Upper lobe of left lung (tissue), 6 donors: ENCODE measurements around the gene CORO7. TPM values are rescaled to one million over a fixed set of nuclear protein-coding genes. Genes with fewer than 3 reads are reported as not detected.

Experiments
- ATAC-seq, 2 donors: fragments of 200-7000 bp; cut with Tn5 transposase; one replicate each; pipeline ENCODE4 v1.9.1; 2022; ENCODE audit warnings: mild to moderate bottlenecking in 2 of 2, moderate library complexity in 2 of 2; ENCODE audit not compliant: low FRiP score in 2 of 2
- DNase-seq, 2 donors: peaks; one replicate each; pipeline ENCODE4 v3.0.0-alpha.2; 2019 to 2020
- H3K27ac ChIP-seq, 4 donors: fragments of 200-600 bp; sonication (generic); one replicate each; pipeline ENCODE4 v1.5.1; 2016 to 2019
- H3K27me3 ChIP-seq, 4 donors: fragments of 200-600 bp; sonication (generic); one replicate each; pipeline ENCODE4 v1.5.1; 2017 to 2019
- H3K36me3 ChIP-seq, 4 donors: fragments of 200-600 bp; sonication (generic); one replicate each; pipeline ENCODE4 v1.5.1; 2016 to 2019
- H3K4me1 ChIP-seq, 4 donors: fragments of 200-600 bp; sonication (generic); one replicate each; pipeline ENCODE4 v1.5.1; 2018 to 2019
- H3K4me3 ChIP-seq, 4 donors: fragments of 200-600 bp; sonication (generic); one replicate each; pipeline ENCODE4 v1.5.1; 2017 to 2019; ENCODE audit warnings: mild to moderate bottlenecking in 2 of 4, moderate library complexity in 1 of 4
- H3K9me3 ChIP-seq, 4 donors: fragments of 200-600 bp; sonication (generic); one replicate each; pipeline ENCODE4 v1.5.1; 2018 to 2019
- EP300 ChIP-seq, 4 donors: sonication (generic); formaldehyde crosslinking; IDR thresholded peaks; one replicate each; pipeline ENCODE4 v1.5.1; 2017; ENCODE audit warnings: antibody characterized with exemption in 4 of 4, control low read depth in 2 of 4
- POLR2A ChIP-seq, 4 donors: fragments of 450-650 bp; IDR thresholded peaks; one replicate each; pipeline ENCODE4 v1.5.1; 2016 to 2017; ENCODE audit warnings: antibody characterized with exemption in 4 of 4, mild to moderate bottlenecking in 2 of 4
- POLR2AphosphoS5 ChIP-seq, 2 donors: sonication (generic); formaldehyde crosslinking; IDR thresholded peaks; one replicate each; pipeline ENCODE4 v1.5.1; 2017; ENCODE audit warnings: antibody characterized with exemption in 2 of 2
- WGBS, 2 donors: methylation state at CpG; one replicate each; pipeline ENCODE4 v1.1.5; 2017 to 2018; 5-methylcytosine and 5-hydroxymethylcytosine counted together
- total RNA-seq, 6 donors: library from RNA; depleted of rRNA in 4 of 6; stranded (reverse); fragments of >200 nt in 4 of 6; gene quantifications; one replicate each; pipeline versions ENCODE4 v1.1.0 to v1.2.1, GENCODE V29; 2016 to 2021
- TF ChIP-seq, protein P1 (sequence below), 6 experiments: fragments of 450-650 bp in 4 of 6; fragments of 200-600 bp in 2 of 6; sonication (generic) in 2 of 6; IDR thresholded peaks; one replicate each; pipeline ENCODE4 v1.5.1; 2016 to 2019; ENCODE audit warnings: antibody characterized with exemption in 6 of 6
- donor health status: DM: no; HTN: no; CAD: no; lungs with moderate emphysema.
- donor health status: DM: no; HTN: yes; CAD: no; lungs with severe emphysema.

The CORO7 gene
- total RNA-seq, 6 donors from 2014 or later, result 42.9 to 235 (median 69.0) TPM

DNA sequence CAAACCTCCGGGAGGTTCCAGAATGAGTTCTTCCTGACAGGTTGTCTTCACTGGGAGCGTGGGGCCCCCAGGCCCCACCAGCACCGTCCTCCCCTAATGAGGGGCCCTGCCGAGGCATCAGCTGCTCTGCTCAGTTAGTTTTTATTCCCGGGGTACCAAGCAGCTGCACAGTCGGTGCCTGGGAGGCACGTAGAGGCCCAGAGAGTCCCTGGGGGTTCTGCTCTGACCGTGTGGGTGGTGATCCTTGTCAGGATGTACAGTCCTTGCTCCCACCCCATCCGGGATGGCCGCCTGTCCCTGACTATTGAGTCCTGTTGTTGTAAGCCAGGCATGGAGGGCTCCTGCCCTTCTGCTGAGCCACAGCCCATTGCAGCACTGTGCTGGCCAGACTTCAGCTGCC, 39.6 kb upstream of the CORO7 start:
- WGBS, 2 donors, result 87% methylated on average over 10 of the region's 10 CpGs; no CpG with 5 or more reads in 1 of the 2 donors
- no peak for TF ChIP-seq POLR2AphosphoS5 (IDR thresholded peaks at IDR 0.05)
- TF ChIP-seq, protein P1, sequence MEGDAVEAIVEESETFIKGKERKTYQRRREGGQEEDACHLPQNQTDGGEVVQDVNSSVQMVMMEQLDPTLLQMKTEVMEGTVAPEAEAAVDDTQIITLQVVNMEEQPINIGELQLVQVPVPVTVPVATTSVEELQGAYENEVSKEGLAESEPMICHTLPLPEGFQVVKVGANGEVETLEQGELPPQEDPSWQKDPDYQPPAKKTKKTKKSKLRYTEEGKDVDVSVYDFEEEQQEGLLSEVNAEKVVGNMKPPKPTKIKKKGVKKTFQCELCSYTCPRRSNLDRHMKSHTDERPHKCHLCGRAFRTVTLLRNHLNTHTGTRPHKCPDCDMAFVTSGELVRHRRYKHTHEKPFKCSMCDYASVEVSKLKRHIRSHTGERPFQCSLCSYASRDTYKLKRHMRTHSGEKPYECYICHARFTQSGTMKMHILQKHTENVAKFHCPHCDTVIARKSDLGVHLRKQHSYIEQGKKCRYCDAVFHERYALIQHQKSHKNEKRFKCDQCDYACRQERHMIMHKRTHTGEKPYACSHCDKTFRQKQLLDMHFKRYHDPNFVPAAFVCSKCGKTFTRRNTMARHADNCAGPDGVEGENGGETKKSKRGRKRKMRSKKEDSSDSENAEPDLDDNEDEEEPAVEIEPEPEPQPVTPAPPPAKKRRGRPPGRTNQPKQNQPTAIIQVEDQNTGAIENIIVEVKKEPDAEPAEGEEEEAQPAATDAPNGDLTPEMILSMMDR (IDR thresholded peaks at IDR 0.05), result no peak
- TF ChIP-seq POLR2A (IDR thresholded peaks at IDR 0.05), result no peak
- peaks cover 0 to 13% (median 6%) of the 10 kb centered on the region in 4 donors for H3K4me1 ChIP-seq
- no peak overlapping the region for H3K27ac ChIP-seq
- ATAC-seq, result no peak
- H3K36me3 ChIP-seq, result peaks cover 0 to 78% (median 49%) of the 10 kb centered on the region in 4 donors
- no peaks in the 10 kb centered on the region for H3K9me3 ChIP-seq
- no peak overlapping the region for H3K4me3 ChIP-seq
- no peak for DNase-seq
- no peaks in the 10 kb centered on the region for H3K27me3 ChIP-seq

DNA sequence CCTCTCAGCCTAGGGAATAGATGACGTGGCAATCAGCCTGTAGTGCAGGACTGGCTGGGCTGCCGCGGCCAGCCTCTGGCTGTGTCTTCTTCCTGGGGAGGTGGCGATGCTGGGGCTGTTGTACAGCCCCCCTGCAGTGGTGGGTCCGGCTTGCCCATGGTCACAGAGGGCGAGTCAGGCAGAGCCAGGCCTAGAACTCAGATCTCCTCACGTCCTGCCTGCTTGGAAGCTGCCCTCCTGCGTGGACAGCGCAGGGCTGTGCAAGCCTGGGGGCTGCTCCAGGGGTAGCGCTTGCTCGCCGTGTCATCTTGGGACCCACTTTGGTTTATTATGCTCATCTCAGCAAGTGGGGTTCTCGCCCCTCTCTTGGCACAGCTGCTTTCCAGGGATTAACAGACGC, 38.7 kb upstream of the CORO7 start:
- no peak overlapping the region for H3K27ac ChIP-seq
- peak in 1 of 2 donors; percentile 60 for DNase-seq
- no peak for ATAC-seq
- H3K36me3 ChIP-seq, result peaks cover 7 to 83% (median 57%) of the 10 kb centered on the region in 4 donors
- TF ChIP-seq POLR2AphosphoS5 (IDR thresholded peaks at IDR 0.05) (no peak), POLR2A (IDR thresholded peaks at IDR 0.05) (no peak), EP300 (IDR thresholded peaks at IDR 0.05) (no peak)
- TF ChIP-seq, protein P1 (IDR thresholded peaks at IDR 0.05), result no peak
- H3K4me1 ChIP-seq, result peaks cover 0 to 13% (median 6%) of the 10 kb centered on the region in 4 donors
- H3K9me3 ChIP-seq, result no peaks in the 10 kb centered on the region
- no peaks in the 10 kb centered on the region for H3K27me3 ChIP-seq
- no peak overlapping the region for H3K4me3 ChIP-seq
- WGBS, 2 donors, result 92 to 100% methylated on average over 5 to 14 of the region's 14 CpGs

DNA sequence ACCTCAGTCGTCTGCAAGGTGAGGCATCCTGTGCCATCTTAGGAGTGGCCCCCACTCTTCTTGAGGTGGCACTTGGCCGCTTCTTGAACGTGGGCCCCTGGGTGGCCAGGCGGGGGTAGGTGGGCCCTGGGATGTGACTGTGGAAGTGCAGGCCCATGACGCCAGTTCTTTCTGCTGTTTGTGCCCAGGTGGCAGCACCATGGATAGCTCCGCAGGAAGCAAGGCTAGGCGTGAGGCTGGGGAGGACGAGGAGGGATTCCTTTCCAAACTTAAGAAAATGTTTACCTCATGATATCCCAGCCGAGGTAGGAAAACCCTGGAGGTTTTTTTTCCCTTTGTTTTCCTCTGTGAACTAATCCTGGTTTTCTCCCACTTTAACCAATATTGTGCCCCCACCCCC, 38.2 kb upstream of the CORO7 start:
- H3K36me3 ChIP-seq, result peaks cover 7 to 83% (median 61%) of the 10 kb centered on the region in 4 donors
- no peak for TF ChIP-seq EP300 (IDR thresholded peaks at IDR 0.05)
- no peak for TF ChIP-seq POLR2AphosphoS5 (IDR thresholded peaks at IDR 0.05)
- TF ChIP-seq POLR2A (IDR thresholded peaks at IDR 0.05), result no peak
- TF ChIP-seq, protein P1 (IDR thresholded peaks at IDR 0.05), result no peak
- no peaks in the 10 kb centered on the region for H3K27me3 ChIP-seq
- H3K4me3 ChIP-seq, result no peak overlapping the region
- H3K27ac ChIP-seq, result no peak overlapping the region
- DNase-seq (no peak), ATAC-seq (no peak)
- WGBS, 2 donors, result 82 to 84% methylated on average over 4 to 9 of the region's 9 CpGs
- H3K9me3 ChIP-seq, result no peaks in the 10 kb centered on the region
- H3K4me1 ChIP-seq, result peaks cover 0 to 10% (median 4%) of the 10 kb centered on the region in 4 donors

DNA sequence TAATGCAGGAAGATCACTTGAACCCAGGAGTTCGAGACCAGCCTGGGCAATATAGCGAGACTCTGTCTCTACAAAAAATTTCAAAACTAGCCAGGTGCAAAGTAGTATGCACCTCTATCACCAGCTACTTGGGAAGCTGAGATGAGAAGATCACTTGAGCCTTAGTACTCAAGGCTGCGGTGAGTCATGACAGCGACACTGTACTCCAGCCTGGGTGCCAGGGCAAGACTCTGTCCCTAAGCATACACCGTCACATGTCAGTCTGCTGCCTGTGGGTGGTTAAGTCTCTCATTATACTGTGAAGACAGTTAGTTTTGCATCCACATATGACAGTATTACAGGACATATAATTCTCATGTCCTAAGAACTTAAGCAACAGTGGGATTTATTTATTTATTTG, 36.3 kb upstream of the CORO7 start:
- Histone ChIP-seq H3K27ac (no peak overlapping the region), H3K27me3 (no peaks in the 10 kb centered on the region), H3K4me1 (no peaks in the 10 kb centered on the region), H3K4me3 (no peak overlapping the region), H3K9me3 (no peaks in the 10 kb centered on the region), H3K36me3 (peaks cover 17 to 96% (median 71%) of the 10 kb centered on the region in 4 donors)
- 96 to 97% methylated on average over 4 to 5 of the region's 5 CpGs for WGBS, 2 donors
- ATAC-seq (no peak), DNase-seq (no peak)
- TF ChIP-seq, protein P1 (IDR thresholded peaks at IDR 0.05), result no peak
- TF ChIP-seq POLR2AphosphoS5 (IDR thresholded peaks at IDR 0.05) (no peak), EP300 (IDR thresholded peaks at IDR 0.05) (no peak), POLR2A (IDR thresholded peaks at IDR 0.05) (no peak)

DNA sequence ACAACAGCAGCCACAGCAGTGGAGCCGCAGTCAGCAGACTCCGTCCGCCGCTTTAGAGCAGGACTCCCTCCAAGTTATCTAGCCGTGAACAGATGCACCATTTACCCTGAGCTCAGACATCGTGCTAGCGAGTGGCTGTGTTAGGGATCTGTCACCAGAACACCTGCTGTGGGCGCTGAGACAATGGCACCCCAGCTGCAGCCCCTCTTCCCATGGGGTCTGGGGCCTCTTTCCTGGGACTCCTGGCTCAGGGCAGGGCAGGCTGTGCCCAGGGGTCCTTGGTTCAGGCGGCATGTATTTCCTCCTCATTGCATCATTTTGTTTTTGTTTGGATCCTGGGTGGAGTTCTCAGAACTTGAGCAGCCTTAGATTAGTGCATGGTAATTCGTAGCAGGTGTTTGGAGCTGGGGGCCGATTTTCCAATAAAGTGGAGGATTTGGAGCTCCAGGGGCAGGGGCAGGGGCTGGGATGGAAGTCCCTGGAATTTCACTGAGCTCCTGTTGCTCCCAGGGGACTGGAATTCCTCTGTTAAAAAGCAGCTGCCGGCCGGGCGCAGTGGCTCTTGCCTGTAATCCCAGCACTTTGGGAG, 34.6 kb upstream of the CORO7 start:
- TF ChIP-seq POLR2AphosphoS5 (IDR thresholded peaks at IDR 0.05) (no peak), POLR2A (IDR thresholded peaks at IDR 0.05) (no peak), EP300 (IDR thresholded peaks at IDR 0.05) (no peak)
- TF ChIP-seq, protein P1 (IDR thresholded peaks at IDR 0.05), result no peak
- no peak for ATAC-seq
- Histone ChIP-seq H3K27ac (no peak overlapping the region), H3K36me3 (peaks cover 28 to 96% (median 78%) of the 10 kb centered on the region in 4 donors), H3K9me3 (no peaks in the 10 kb centered on the region), H3K27me3 (no peaks in the 10 kb centered on the region), H3K4me1 (no peaks in the 10 kb centered on the region), H3K4me3 (no peak overlapping the region)
- 93 to 99% methylated on average over 10 to 14 of the region's 14 CpGs for WGBS, 2 donors
- no peak for DNase-seq
